ENCODE measurements around the gene PANX1.

The PANX1 gene

GRCh38 chr11:94147433-94147845 lies 18.8 kb downstream of the PANX1 start:
- Histone ChIP-seq H3K36me3 (ENCODE audit: control insufficient read depth in 2 of 2, insufficient read depth in 2 of 2, low read length in 2 of 2) (no peaks in the 10 kb centered on the region), H3K27ac (ENCODE audit: low read depth in 2 of 2, low read length in 2 of 2) (no peak overlapping the region), H3K9ac (ENCODE audit: low read depth in 1 of 2, low read length in 2 of 2) (no peak overlapping the region), H3K9me3 (ENCODE audit: control insufficient read depth in 2 of 2, low read length in 2 of 2) (no peaks in the 10 kb centered on the region), H3K4me1 (ENCODE audit: control insufficient read depth in 2 of 2, insufficient read depth in 2 of 2, low read length in 2 of 2) (peaks cover 0 to 4% of the 10 kb centered on the region in 2 donors), H3K4me3 (ENCODE audit: low read length in 2 of 2) (no peak overlapping the region), H3K27me3 (ENCODE audit: control insufficient read depth in 2 of 2, insufficient read depth in 2 of 2, low read length in 2 of 2) (no peaks in the 10 kb centered on the region)

- no peaks in the 10 kb centered on the region for H3K9me3 ChIP-seq (ENCODE audit: control insufficient read depth in 2 of 2, low read length in 2 of 2)
- no peaks in the 10 kb centered on the region for H3K36me3 ChIP-seq (ENCODE audit: control insufficient read depth in 2 of 2, insufficient read depth in 2 of 2, low read length in 2 of 2)
- H3K4me3 ChIP-seq (ENCODE audit: low read length in 2 of 2): no peak overlapping the region
- peaks cover 0 to 7% of the 10 kb centered on the region in 2 donors for H3K4me1 ChIP-seq (ENCODE audit: control insufficient read depth in 2 of 2, insufficient read depth in 2 of 2, low read length in 2 of 2)
- no peaks in the 10 kb centered on the region for H3K27me3 ChIP-seq (ENCODE audit: control insufficient read depth in 2 of 2, insufficient read depth in 2 of 2, low read length in 2 of 2)
- no peak overlapping the region for H3K27ac ChIP-seq (ENCODE audit: low read depth in 2 of 2, low read length in 2 of 2)
- no peak overlapping the region for H3K9ac ChIP-seq (ENCODE audit: low read depth in 1 of 2, low read length in 2 of 2)
These were observed 19.5 kb downstream of the PANX1 start for GRCh38 chr11:94148189-94148588.

- peaks cover 0 to 7% of the 10 kb centered on the region in 2 donors for H3K4me1 ChIP-seq (ENCODE audit: control insufficient read depth in 2 of 2, insufficient read depth in 2 of 2, low read length in 2 of 2)
- H3K27ac ChIP-seq (ENCODE audit: low read depth in 2 of 2, low read length in 2 of 2): no peak overlapping the region
- H3K36me3 ChIP-seq (ENCODE audit: control insufficient read depth in 2 of 2, insufficient read depth in 2 of 2, low read length in 2 of 2): no peaks in the 10 kb centered on the region
- H3K9me3 ChIP-seq (ENCODE audit: control insufficient read depth in 2 of 2, low read length in 2 of 2): no peaks in the 10 kb centered on the region
- no peak overlapping the region for H3K4me3 ChIP-seq (ENCODE audit: low read length in 2 of 2)
- H3K27me3 ChIP-seq (ENCODE audit: control insufficient read depth in 2 of 2, insufficient read depth in 2 of 2, low read length in 2 of 2): no peaks in the 10 kb centered on the region
- H3K9ac ChIP-seq (ENCODE audit: low read depth in 1 of 2, low read length in 2 of 2): no peak overlapping the region
These were observed 20.9 kb downstream of the PANX1 start for GRCh38 chr11:94149431-94150017.

- no peak overlapping the region for H3K27ac ChIP-seq (ENCODE audit: low read depth in 2 of 2, low read length in 2 of 2)
- no peaks in the 10 kb centered on the region for H3K9me3 ChIP-seq (ENCODE audit: control insufficient read depth in 2 of 2, low read length in 2 of 2)
- H3K36me3 ChIP-seq (ENCODE audit: control insufficient read depth in 2 of 2, insufficient read depth in 2 of 2, low read length in 2 of 2): no peaks in the 10 kb centered on the region
- no peak overlapping the region for H3K9ac ChIP-seq (ENCODE audit: low read depth in 1 of 2, low read length in 2 of 2)
- H3K4me3 ChIP-seq (ENCODE audit: low read length in 2 of 2): no peak overlapping the region
- peaks cover 0 to 7% of the 10 kb centered on the region in 2 donors for H3K4me1 ChIP-seq (ENCODE audit: control insufficient read depth in 2 of 2, insufficient read depth in 2 of 2, low read length in 2 of 2)
- no peaks in the 10 kb centered on the region for H3K27me3 ChIP-seq (ENCODE audit: control insufficient read depth in 2 of 2, insufficient read depth in 2 of 2, low read length in 2 of 2)
These were observed 21.4 kb downstream of the PANX1 start for GRCh38 chr11:94150056-94150455.

GRCh38 chr11:94150704-94151685 lies 22.4 kb downstream of the PANX1 start:
- H3K27ac ChIP-seq (ENCODE audit: low read depth in 2 of 2, low read length in 2 of 2): no peak overlapping the region
- no peaks in the 10 kb centered on the region for H3K27me3 ChIP-seq (ENCODE audit: control insufficient read depth in 2 of 2, insufficient read depth in 2 of 2, low read length in 2 of 2)
- no peaks in the 10 kb centered on the region for H3K9me3 ChIP-seq (ENCODE audit: control insufficient read depth in 2 of 2, low read length in 2 of 2)
- H3K4me3 ChIP-seq (ENCODE audit: low read length in 2 of 2): no peak overlapping the region
- H3K4me1 ChIP-seq (ENCODE audit: control insufficient read depth in 2 of 2, insufficient read depth in 2 of 2, low read length in 2 of 2): peaks cover 0 to 7% of the 10 kb centered on the region in 2 donors
- no peak overlapping the region for H3K9ac ChIP-seq (ENCODE audit: low read depth in 1 of 2, low read length in 2 of 2)
- H3K36me3 ChIP-seq (ENCODE audit: control insufficient read depth in 2 of 2, insufficient read depth in 2 of 2, low read length in 2 of 2): no peaks in the 10 kb centered on the region

- H3K4me1 ChIP-seq (ENCODE audit: control insufficient read depth in 2 of 2, insufficient read depth in 2 of 2, low read length in 2 of 2): peaks cover 0 to 7% of the 10 kb centered on the region in 2 donors
- H3K9ac ChIP-seq (ENCODE audit: low read depth in 1 of 2, low read length in 2 of 2): no peak overlapping the region
- H3K27me3 ChIP-seq (ENCODE audit: control insufficient read depth in 2 of 2, insufficient read depth in 2 of 2, low read length in 2 of 2): no peaks in the 10 kb centered on the region
- no peak overlapping the region for H3K4me3 ChIP-seq (ENCODE audit: low read length in 2 of 2)
- H3K9me3 ChIP-seq (ENCODE audit: control insufficient read depth in 2 of 2, low read length in 2 of 2): no peaks in the 10 kb centered on the region
- H3K36me3 ChIP-seq (ENCODE audit: control insufficient read depth in 2 of 2, insufficient read depth in 2 of 2, low read length in 2 of 2): no peaks in the 10 kb centered on the region
- H3K27ac ChIP-seq (ENCODE audit: low read depth in 2 of 2, low read length in 2 of 2): peak overlapping the region; percentile 6 to 46
These were observed 23.4 kb downstream of the PANX1 start for GRCh38 chr11:94151903-94152677.

- H3K4me1 ChIP-seq (ENCODE audit: control insufficient read depth in 2 of 2, insufficient read depth in 2 of 2, low read length in 2 of 2): peaks cover 0 to 7% of the 10 kb centered on the region in 2 donors
- no peaks in the 10 kb centered on the region for H3K9me3 ChIP-seq (ENCODE audit: control insufficient read depth in 2 of 2, low read length in 2 of 2)
- peak overlapping the region; percentile 6 to 46 for H3K27ac ChIP-seq (ENCODE audit: low read depth in 2 of 2, low read length in 2 of 2)
- no peaks in the 10 kb centered on the region for H3K36me3 ChIP-seq (ENCODE audit: control insufficient read depth in 2 of 2, insufficient read depth in 2 of 2, low read length in 2 of 2)
- no peak overlapping the region for H3K9ac ChIP-seq (ENCODE audit: low read depth in 1 of 2, low read length in 2 of 2)
- H3K27me3 ChIP-seq (ENCODE audit: control insufficient read depth in 2 of 2, insufficient read depth in 2 of 2, low read length in 2 of 2): no peaks in the 10 kb centered on the region
- H3K4me3 ChIP-seq (ENCODE audit: low read length in 2 of 2): no peak overlapping the region
These were observed 24.0 kb downstream of the PANX1 start for GRCh38 chr11:94152678-94153065.

- no peak overlapping the region for H3K4me3 ChIP-seq (ENCODE audit: low read length in 2 of 2)
- peaks cover 0 to 7% of the 10 kb centered on the region in 2 donors for H3K4me1 ChIP-seq (ENCODE audit: control insufficient read depth in 2 of 2, insufficient read depth in 2 of 2, low read length in 2 of 2)
- H3K9ac ChIP-seq (ENCODE audit: low read depth in 1 of 2, low read length in 2 of 2): no peak overlapping the region
- H3K9me3 ChIP-seq (ENCODE audit: control insufficient read depth in 2 of 2, low read length in 2 of 2): no peaks in the 10 kb centered on the region
- no peaks in the 10 kb centered on the region for H3K36me3 ChIP-seq (ENCODE audit: control insufficient read depth in 2 of 2, insufficient read depth in 2 of 2, low read length in 2 of 2)
- no peaks in the 10 kb centered on the region for H3K27me3 ChIP-seq (ENCODE audit: control insufficient read depth in 2 of 2, insufficient read depth in 2 of 2, low read length in 2 of 2)
- no peak overlapping the region for H3K27ac ChIP-seq (ENCODE audit: low read depth in 2 of 2, low read length in 2 of 2)
These were observed 24.7 kb downstream of the PANX1 start for GRCh38 chr11:94153320-94153719.

GRCh38 chr11:94154095-94154856 lies 25.6 kb downstream of the PANX1 start:
- no peaks in the 10 kb centered on the region for H3K27me3 ChIP-seq (ENCODE audit: control insufficient read depth in 2 of 2, insufficient read depth in 2 of 2, low read length in 2 of 2)
- H3K9ac ChIP-seq (ENCODE audit: low read depth in 1 of 2, low read length in 2 of 2): no peak overlapping the region
- H3K36me3 ChIP-seq (ENCODE audit: control insufficient read depth in 2 of 2, insufficient read depth in 2 of 2, low read length in 2 of 2): no peaks in the 10 kb centered on the region
- H3K27ac ChIP-seq (ENCODE audit: low read depth in 2 of 2, low read length in 2 of 2): no peak overlapping the region
- peaks cover 0 to 4% of the 10 kb centered on the region in 2 donors for H3K4me1 ChIP-seq (ENCODE audit: control insufficient read depth in 2 of 2, insufficient read depth in 2 of 2, low read length in 2 of 2)
- no peak overlapping the region for H3K4me3 ChIP-seq (ENCODE audit: low read length in 2 of 2)
- no peaks in the 10 kb centered on the region for H3K9me3 ChIP-seq (ENCODE audit: control insufficient read depth in 2 of 2, low read length in 2 of 2)

All from mucosa of rectum (tissue), 2 donors.